ENCODE measurements around the gene TOMM40. TPM values are rescaled to one million over a fixed set of nuclear protein-coding genes. Genes with fewer than 3 reads are reported as not detected.

Gene TOMM40
- total and polyA plus RNA-seq, 2 of the 13 experiments (the other 11 are each of a cell fraction or from before 2014, with no cell fraction given), result 72.0 to 110 TPM

GRCh38 chr19:44904426-44904994 is 13.5 kb downstream of the TOMM40 start (continued):
- TF ChIP-seq NR2F1 (CRISPR knock-in tag; IDR thresholded peaks at IDR 0.05), result 0 out of 4 replicates have a peak, but pooled peaks of 1 of the 2 experiments have one; percentile 6
- peak; percentile 18; the same call in 1 of the 2 replicates for TF ChIP-seq BORCS8-MEF2B (CRISPR knock-in tag; IDR thresholded peaks at IDR 0.05)
- TF ChIP-seq RNF219 (CRISPR knock-in tag; IDR thresholded peaks at IDR 0.05), result no peak

- peaks cover 14% of the 10 kb centered on the region for H4K20me1 ChIP-seq (ENCODE audit: insufficient read depth, low read length)
- ChIA-PET CTCF (ENCODE audit: low intra/inter-chr PET ratio, low total read pairs) (interaction anchor here (3.6 kb wide), 1 partner anchor 46 kb away, joined by 51 read pairs; no protein-coding TSS in a partner anchor), POLR2A (interaction anchor here (0.6 to 14.7 kb wide), 26 partner anchors 9 to 287 kb away, joined by 3 to 317 read pairs (median 6); partner anchors contain the start of genes APOC1, APOC2, BCAM and CLASRP)
- peaks cover 20% of the 10 kb centered on the region for H3K79me2 ChIP-seq (ENCODE audit: insufficient read depth, low read length)
- TSS peak; percentile 85 for BruUV-seq (replicated peaks)
- peak within 1 kb of the TSS; percentile 89 for H3K4me2 ChIP-seq (ENCODE audit: low read depth, low read length)
- H3K36me3 ChIP-seq (replicated peaks in 1 of 2; ENCODE audit: control insufficient read depth in 1 of 2, insufficient read depth in 2 of 2, low read length in 2 of 2), result peaks cover 16 to 40% of the 10 kb centered on the region in 2 experiments
- H3K27ac ChIP-seq (ENCODE audit: extremely low read length, insufficient read depth, low read length), result peak within 1 kb of the TSS; percentile 90
- peak within 1 kb of the TSS; percentile 82 to 93 (median 87) for H3K4me3 ChIP-seq (replicated peaks in 1 of 3; ENCODE audit: insufficient read depth in 1 of 3, low read depth in 2 of 3, low read length in 3 of 3)
- peaks cover 57% of the 10 kb centered on the region for H3K4me1 ChIP-seq (ENCODE audit: insufficient read depth, low read length)
- peak within 1 kb of the TSS; percentile 87 for H3K9ac ChIP-seq (ENCODE audit: insufficient read depth, low read depth, low read length)
- FAIRE-seq, result peak; percentile 78
- no peak within 1 kb of the TSS for H2AFZ ChIP-seq (ENCODE audit: low read length)
- in situ Hi-C loops (cut with HindIII; ENCODE audit: extremely low pct_ligation_motif_present, low pct_unique_long_range_greater_than_20kb), result no loop called here
- DNase-seq (ENCODE audit: low spot score), result peak; percentile 81
- H3K27me3 ChIP-seq (ENCODE audit: control insufficient read depth in 1 of 2, insufficient read depth in 2 of 2, low read length in 2 of 2), result no peaks in the 10 kb centered on the region; a peak in 1 of 5 replicates
- intact Hi-C loops (cut with micrococcal nuclease; ENCODE audit: unreplicated experiment), result loop anchor here (1.0 kb wide), 1 partner anchor 46 kb away; no protein-coding TSS in a partner anchor
- 0% methylated on average over 18 of the region's 20 CpGs for WGBS (ENCODE audit: low lambda C conversion rate)
- ATAC-seq, result peak; percentile 62
- no peaks in the 10 kb centered on the region for H3K9me3 ChIP-seq (ENCODE audit: low read length)
- no peak for TF ChIP-seq SMC3 (IDR thresholded peaks at IDR 0.05; ENCODE audit: low read length)
- TF ChIP-seq MBNL3 (CRISPR knock-in tag; conservative IDR thresholded peaks at IDR 0.05), result no peak
- TF ChIP-seq PAF1 (CRISPR knock-in tag; IDR thresholded peaks at IDR 0.05), result no peak; the same call in 1 of the 2 replicates
- TF ChIP-seq ZFP41 (CRISPR knock-in tag; IDR thresholded peaks at IDR 0.05; ENCODE audit: borderline replicate concordance), result no peak
- TF ChIP-seq, protein P1, sequence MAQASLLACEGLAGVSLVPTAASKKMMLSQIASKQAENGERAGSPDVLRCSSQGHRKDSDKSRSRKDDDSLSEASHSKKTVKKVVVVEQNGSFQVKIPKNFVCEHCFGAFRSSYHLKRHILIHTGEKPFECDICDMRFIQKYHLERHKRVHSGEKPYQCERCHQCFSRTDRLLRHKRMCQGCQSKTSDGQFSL (CRISPR knock-in tag; IDR thresholded peaks at IDR 0.05), result 0 out of 2 replicates have a peak, but pooled peaks have one; percentile 15
- no peak for TF ChIP-seq FOXK1 (CRISPR knock-in tag; IDR thresholded peaks at IDR 0.05; ENCODE audit: borderline replicate concordance, low read depth)
- TF ChIP-seq DNMT3B (CRISPR knock-in tag; conservative IDR thresholded peaks at IDR 0.05), result no peak
- TF ChIP-seq FOXK2 (IDR thresholded peaks at IDR 0.05), result no peak
- TF ChIP-seq ZNF441 (CRISPR knock-in tag; IDR thresholded peaks at IDR 0.05; ENCODE audit: borderline replicate concordance), result no peak
- TF ChIP-seq SKI (IDR thresholded peaks at IDR 0.05; ENCODE audit: partially characterized antibody), result no peak
- TF ChIP-seq KAT8 (CRISPR knock-in tag; IDR thresholded peaks at IDR 0.05), result no peak
These were observed 14.5 kb downstream of the TOMM40 start, which contains the start of gene APOE for GRCh38 chr19:44905437-44906160. Gene APOE, plus strand, starts transcription at chr19:44905796. Its CDS starts 829 bp downstream, at chr19:44906625.

Data from HepG2 (cell line).